ENCODE data around the gene THSD4. TPM values are rescaled to one million over a fixed set of nuclear protein-coding genes. Genes with fewer than 3 reads are reported as not detected.

THSD4 gene
- polyA plus RNA-seq, 2 of the 4 experiments (the other 2 are of a cell fraction): 15.8 to 40.7 TPM

- FAIRE-seq: no peak
- H3K4me2 ChIP-seq: no peak overlapping the region
- ChIA-PET CTCF (interaction anchor here (1.2 kb wide), 2 partner anchors 37 to 92 kb away, joined by 3 to 5 read pairs; no protein-coding TSS in a partner anchor), POLR2A (no interaction called here)
- no peak for DNase-seq (ENCODE audit: low read depth in 1 of 2, low spot score in 1 of 2)
- H3K9me3 ChIP-seq: no peaks in the 10 kb centered on the region
- H3K4me3 ChIP-seq: no peak overlapping the region
- WGBS (ENCODE audit: missing lambda C conversion rate): 85% methylated on average over 6 of the region's 6 CpGs
- TF ChIP-seq CHD2 (IDR thresholded peaks at IDR 0.05; ENCODE audit: low read length, partially characterized antibody) (no peak), HDAC2 (IDR thresholded peaks at IDR 0.05) (no peak)
- no peak for ATAC-seq
- no peaks in the 10 kb centered on the region for H3K4me1 ChIP-seq
- H3K27ac ChIP-seq: no peak overlapping the region
These were observed 365.3 kb downstream of the THSD4 start for GRCh38 chr15:71480556-71480955.

GRCh38 chr15:71484080-71484479 is 368.8 kb downstream of the THSD4 start:
- H3K4me1 ChIP-seq: no peaks in the 10 kb centered on the region
- POLR2A ChIA-PET: no interaction called here
- H3K4me2 ChIP-seq: no peak overlapping the region
- ATAC-seq: no peak
- H3K9me3 ChIP-seq: no peaks in the 10 kb centered on the region
- no peak overlapping the region for H3K4me3 ChIP-seq
- no peak overlapping the region for H3K27ac ChIP-seq
- 85% methylated on average over 4 of the region's 4 CpGs for WGBS (ENCODE audit: missing lambda C conversion rate)
- no peak for TF ChIP-seq HMGXB4 (CRISPR knock-in tag; IDR thresholded peaks at IDR 0.05; ENCODE audit: borderline replicate concordance)
- TF ChIP-seq POLR2A (IDR thresholded peaks at IDR 0.05; ENCODE audit: low read length): no peak
- FAIRE-seq: peak; percentile 13
- CTCF ChIA-PET: interaction anchor here (0.7 to 2.9 kb wide), 7 partner anchors 9 to 166 kb away, joined by 3 to 19 read pairs (median 4); no protein-coding TSS in a partner anchor
- no peak for DNase-seq (ENCODE audit: low read depth in 1 of 2, low spot score in 1 of 2)

GRCh38 chr15:71485094-71485693 is 369.9 kb downstream of the THSD4 start:
- H3K27ac ChIP-seq: no peak overlapping the region
- TF ChIP-seq CTCF (IDR thresholded peaks at IDR 0.05) (peak; percentile 51), JUN (IDR thresholded peaks at IDR 0.05) (no peak), CBX8 (IDR thresholded peaks at IDR 0.05) (no peak), ATOH8 (CRISPR knock-in tag; IDR thresholded peaks at IDR 0.05; ENCODE audit: low read depth) (no peak), NPAS2 (CRISPR knock-in tag; IDR thresholded peaks at IDR 0.05; ENCODE audit: borderline replicate concordance) (no peak), MAX (IDR thresholded peaks at IDR 0.05) (no peak), NR3C1 (IDR thresholded peaks at IDR 0.05) (no peak), RAD21 (conservative IDR thresholded peaks at IDR 0.05 in 1 of 2, IDR thresholded peaks at IDR 0.05 in 1 of 2) (peak in 1 of 2 experiments; percentile 16; a peak in 1 of 5 replicates), FOSB (CRISPR knock-in tag; IDR thresholded peaks at IDR 0.05) (no peak), REST (IDR thresholded peaks at IDR 0.05) (no peak)
- no peak overlapping the region for H3K4me2 ChIP-seq
- no peaks in the 10 kb centered on the region for H3K9me3 ChIP-seq
- H3K4me1 ChIP-seq: no peaks in the 10 kb centered on the region
- POLR2A ChIA-PET: no interaction called here
- WGBS (ENCODE audit: missing lambda C conversion rate): 84% methylated on average over 2 of the region's 2 CpGs
- CTCF ChIA-PET: interaction anchor here (0.8 to 2.9 kb wide), 12 partner anchors 8 to 245 kb away, joined by 3 to 19 read pairs (median 3); no protein-coding TSS in a partner anchor
- peak; percentile 83 to 94; a peak in 5 of 6 replicates for ATAC-seq
- peak; percentile 31 to 33 for DNase-seq (ENCODE audit: low read depth in 1 of 2, low spot score in 1 of 2)
- FAIRE-seq: no peak
- no peak overlapping the region for H3K4me3 ChIP-seq

Data from A549 (cell line).